HCT116 (cell line): ENCODE data around the gene KLHL35. TPM values are rescaled to one million over a fixed set of nuclear protein-coding genes. Genes with fewer than 3 reads are reported as not detected.

Source experiments
- CBX3 ChIP-seq: IDR thresholded peaks from 2 replicates; pipeline ENCODE4 v1.6.1; 2012; ENCODE audit warnings: low read depth
- ELF1 ChIP-seq: IDR thresholded peaks from 2 replicates; pipeline ENCODE4 v1.6.1; 2012; ENCODE audit warnings: low read depth, borderline replicate concordance
- EZH2phosphoT487 ChIP-seq: fragments of 200-600 bp; IDR thresholded peaks from 2 replicates; pipeline ENCODE4 v1.6.1; 2018; ENCODE audit warnings: antibody characterized with exemption, borderline replicate concordance
- FOSL1 ChIP-seq: IDR thresholded peaks from 2 replicates; pipeline ENCODE4 v1.6.1; 2012; ENCODE audit warnings: low read depth
- JUND ChIP-seq: IDR thresholded peaks from 2 replicates; pipeline ENCODE4 v1.6.1; 2012
- POLR2A ChIP-seq: IDR thresholded peaks from 2 replicates; pipeline ENCODE4 v1.7.0; 2011; ENCODE audit warnings: borderline replicate concordance; ENCODE audit not compliant: insufficient read depth, insufficient read length; ENCODE audit errors: extremely low read depth
- SIN3A ChIP-seq: IDR thresholded peaks from 2 replicates; pipeline ENCODE4 v1.6.1; 2012; ENCODE audit warnings: low read depth
- SP1 ChIP-seq: IDR thresholded peaks from 2 replicates; pipeline ENCODE4 v1.6.1; 2012; ENCODE audit warnings: low read depth
- SRF ChIP-seq: IDR thresholded peaks from 2 replicates; pipeline ENCODE4 v1.6.1; 2012; ENCODE audit warnings: low read depth
- TCF7L2 ChIP-seq: IDR thresholded peaks from 2 replicates; pipeline ENCODE4 v1.7.0; 2011; ENCODE audit warnings: borderline replicate concordance, inconsistent platforms; ENCODE audit not compliant: insufficient read depth, insufficient read length; ENCODE audit errors: extremely low read depth
- YY1 ChIP-seq: IDR thresholded peaks from 2 replicates; pipeline ENCODE4 v1.6.1; 2011; ENCODE audit warnings: low read length, low read depth, moderate library complexity, mild to moderate bottlenecking; ENCODE audit not compliant: insufficient replicate concordance; ENCODE audit errors: extremely low read depth
- ZNF274 ChIP-seq: fragments of 200-500 bp; sonication (Bioruptor generic); IDR thresholded peaks from 2 replicates; pipeline ENCODE4 v1.6.1; 2014; ENCODE audit warnings: mild to moderate bottlenecking, low read depth, low read length, inconsistent platforms
- total RNA-seq: library from RNA; stranded (reverse); gene quantifications from one replicate; pipeline ENCODE4 v1.2.1, GENCODE V29; 2021; ENCODE audit not compliant: unreplicated experiment
- TF ChIP-seq, protein P1 (sequence below): IDR thresholded peaks from 2 replicates; pipeline ENCODE4 v1.6.1; 2012
- TF ChIP-seq, protein P2 (sequence below): IDR thresholded peaks from 2 replicates; pipeline ENCODE4 v1.6.1; 2012; ENCODE audit warnings: low read depth

KLHL35 gene
- total RNA-seq, 1 experiment from 2014 or later: 1.7 TPM

DNA sequence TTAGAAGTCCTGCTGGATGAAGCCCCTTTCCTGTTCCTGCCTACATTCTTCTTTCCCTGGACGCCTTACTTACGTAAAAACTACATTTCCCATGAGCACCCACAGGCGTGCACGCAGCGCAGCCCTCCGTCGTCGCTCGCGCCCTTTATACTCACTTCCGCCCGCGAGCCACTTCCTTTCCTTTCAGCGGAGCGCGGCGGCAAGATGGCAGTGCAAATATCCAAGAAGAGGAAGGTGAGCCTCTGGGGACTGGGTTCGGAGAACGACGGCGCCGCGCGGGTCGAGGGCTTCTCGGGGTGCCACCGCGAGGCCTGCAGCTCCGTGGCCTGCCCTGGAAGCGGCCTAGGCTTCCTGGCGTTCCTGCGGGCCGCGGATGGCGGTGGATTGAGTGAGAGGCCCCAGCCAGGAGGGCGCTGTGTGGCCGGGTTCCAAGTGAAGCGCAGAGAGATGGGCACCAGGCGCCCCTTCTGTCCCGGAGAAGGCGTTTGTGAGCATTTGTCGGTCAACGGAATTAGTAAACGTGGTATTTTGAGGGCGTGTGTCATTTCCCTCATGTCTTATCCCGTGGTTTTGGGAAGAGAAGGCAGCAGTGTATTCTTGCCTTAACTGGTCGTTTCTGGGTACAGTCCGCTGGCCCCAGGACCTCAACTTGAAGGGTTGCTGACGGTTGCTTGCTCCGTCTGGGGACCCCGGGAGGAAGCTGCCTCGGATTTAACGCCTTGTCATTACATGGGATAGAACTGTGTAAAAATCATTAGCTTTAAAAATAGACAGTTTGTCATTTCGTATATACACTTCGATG, 33.5 kb downstream of the KLHL35 start, which contains the start of gene RPS3 (continued):
- TF ChIP-seq JUND (no peak; the same call in 1 of the 2 replicates), FOSL1 (no peak), SIN3A (peak; percentile 81), SP1 (peak; percentile 75), EZH2phosphoT487 (no peak), POLR2A (peak; percentile 98), ELF1 (peak; percentile 93; the same call in 1 of the 2 replicates), ZNF274 (no peak), YY1 (peak; percentile 92), SRF (peak; percentile 92), CBX3 (no peak), TCF7L2 (peak; percentile 68)
- TF ChIP-seq, protein P1, sequence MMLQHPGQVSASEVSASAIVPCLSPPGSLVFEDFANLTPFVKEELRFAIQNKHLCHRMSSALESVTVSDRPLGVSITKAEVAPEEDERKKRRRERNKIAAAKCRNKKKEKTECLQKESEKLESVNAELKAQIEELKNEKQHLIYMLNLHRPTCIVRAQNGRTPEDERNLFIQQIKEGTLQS: no peak
- TF ChIP-seq, protein P2, sequence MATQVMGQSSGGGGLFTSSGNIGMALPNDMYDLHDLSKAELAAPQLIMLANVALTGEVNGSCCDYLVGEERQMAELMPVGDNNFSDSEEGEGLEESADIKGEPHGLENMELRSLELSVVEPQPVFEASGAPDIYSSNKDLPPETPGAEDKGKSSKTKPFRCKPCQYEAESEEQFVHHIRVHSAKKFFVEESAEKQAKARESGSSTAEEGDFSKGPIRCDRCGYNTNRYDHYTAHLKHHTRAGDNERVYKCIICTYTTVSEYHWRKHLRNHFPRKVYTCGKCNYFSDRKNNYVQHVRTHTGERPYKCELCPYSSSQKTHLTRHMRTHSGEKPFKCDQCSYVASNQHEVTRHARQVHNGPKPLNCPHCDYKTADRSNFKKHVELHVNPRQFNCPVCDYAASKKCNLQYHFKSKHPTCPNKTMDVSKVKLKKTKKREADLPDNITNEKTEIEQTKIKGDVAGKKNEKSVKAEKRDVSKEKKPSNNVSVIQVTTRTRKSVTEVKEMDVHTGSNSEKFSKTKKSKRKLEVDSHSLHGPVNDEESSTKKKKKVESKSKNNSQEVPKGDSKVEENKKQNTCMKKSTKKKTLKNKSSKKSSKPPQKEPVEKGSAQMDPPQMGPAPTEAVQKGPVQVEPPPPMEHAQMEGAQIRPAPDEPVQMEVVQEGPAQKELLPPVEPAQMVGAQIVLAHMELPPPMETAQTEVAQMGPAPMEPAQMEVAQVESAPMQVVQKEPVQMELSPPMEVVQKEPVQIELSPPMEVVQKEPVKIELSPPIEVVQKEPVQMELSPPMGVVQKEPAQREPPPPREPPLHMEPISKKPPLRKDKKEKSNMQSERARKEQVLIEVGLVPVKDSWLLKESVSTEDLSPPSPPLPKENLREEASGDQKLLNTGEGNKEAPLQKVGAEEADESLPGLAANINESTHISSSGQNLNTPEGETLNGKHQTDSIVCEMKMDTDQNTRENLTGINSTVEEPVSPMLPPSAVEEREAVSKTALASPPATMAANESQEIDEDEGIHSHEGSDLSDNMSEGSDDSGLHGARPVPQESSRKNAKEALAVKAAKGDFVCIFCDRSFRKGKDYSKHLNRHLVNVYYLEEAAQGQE: no peak
